Measurements from ENCODE around the gene NKX1-1.

Gene NKX1-1

GRCh38 chr4:1362046-1362445, 44.2 kb downstream of the NKX1-1 start:
- Histone ChIP-seq H3K4me2 (ENCODE audit: low read length) (no peak overlapping the region), H3F3A (ENCODE audit: control insufficient read depth, insufficient read depth) (no peaks in the 10 kb centered on the region), H3K36me3 (ENCODE audit: control insufficient read depth, low read length) (no peaks in the 10 kb centered on the region), H3K4me3 (ENCODE audit: low read length) (no peak overlapping the region), H3K9me2 (replicated peaks; ENCODE audit: control insufficient read depth, low read length) (no peaks in the 10 kb centered on the region), H3K9me3 (ENCODE audit: control insufficient read depth, insufficient read depth, low read length) (no peaks in the 10 kb centered on the region), H3K27ac (ENCODE audit: low read depth, low read length) (no peak overlapping the region), H3K4me1 (ENCODE audit: control insufficient read depth, low read length) (no peaks in the 10 kb centered on the region), H4K20me1 (ENCODE audit: control insufficient read depth, insufficient read depth, low read depth, low read length) (no peaks in the 10 kb centered on the region), H3K27me3 (ENCODE audit: control insufficient read depth, low read length) (no peaks in the 10 kb centered on the region), H3K79me2 (ENCODE audit: control insufficient read depth, low read length) (no peaks in the 10 kb centered on the region)
- TF ChIP-seq CTCF (IDR thresholded peaks at IDR 0.05; ENCODE audit: low read depth, low read length, poor library complexity, severe bottlenecking) (no peak), EZH2phosphoT487 (IDR thresholded peaks at IDR 0.05; ENCODE audit: borderline replicate concordance, low read length) (no peak)

GRCh38 chr4:1361431-1361830, 44.8 kb downstream of the NKX1-1 start:
- H3K27me3 ChIP-seq (ENCODE audit: control insufficient read depth, low read length) = no peaks in the 10 kb centered on the region
- H3K4me1 ChIP-seq (ENCODE audit: control insufficient read depth, low read length) = no peaks in the 10 kb centered on the region
- H3K9me3 ChIP-seq (ENCODE audit: control insufficient read depth, insufficient read depth, low read length) = no peaks in the 10 kb centered on the region
- peaks cover 3% of the 10 kb centered on the region; the same call in 1 of the 2 replicates for H3K36me3 ChIP-seq (ENCODE audit: control insufficient read depth, low read length)
- H3K79me2 ChIP-seq (ENCODE audit: control insufficient read depth, low read length) = no peaks in the 10 kb centered on the region
- H3K9me2 ChIP-seq (replicated peaks; ENCODE audit: control insufficient read depth, low read length) = no peaks in the 10 kb centered on the region
- H3K4me3 ChIP-seq (ENCODE audit: low read length) = no peak overlapping the region
- H4K20me1 ChIP-seq (ENCODE audit: control insufficient read depth, insufficient read depth, low read depth, low read length) = no peaks in the 10 kb centered on the region
- no peak overlapping the region for H3K27ac ChIP-seq (ENCODE audit: low read depth, low read length)
- TF ChIP-seq CTCF (IDR thresholded peaks at IDR 0.05; ENCODE audit: low read depth, low read length, poor library complexity, severe bottlenecking) = no peak
- no peak for TF ChIP-seq EZH2phosphoT487 (IDR thresholded peaks at IDR 0.05; ENCODE audit: borderline replicate concordance, low read length)
- H3K4me2 ChIP-seq (ENCODE audit: low read length) = no peak overlapping the region
- H3F3A ChIP-seq (ENCODE audit: control insufficient read depth, insufficient read depth) = no peaks in the 10 kb centered on the region

- no peaks in the 10 kb centered on the region for H3K9me3 ChIP-seq (ENCODE audit: control insufficient read depth, insufficient read depth, low read length)
- no peaks in the 10 kb centered on the region for H3K79me2 ChIP-seq (ENCODE audit: control insufficient read depth, low read length)
- H3K4me1 ChIP-seq (ENCODE audit: control insufficient read depth, low read length) = no peaks in the 10 kb centered on the region
- H3K9me2 ChIP-seq (replicated peaks; ENCODE audit: control insufficient read depth, low read length) = no peaks in the 10 kb centered on the region
- H4K20me1 ChIP-seq (ENCODE audit: control insufficient read depth, insufficient read depth, low read depth, low read length) = no peaks in the 10 kb centered on the region
- TF ChIP-seq CTCF (IDR thresholded peaks at IDR 0.05; ENCODE audit: low read depth, low read length, poor library complexity, severe bottlenecking) (no peak), EZH2phosphoT487 (IDR thresholded peaks at IDR 0.05; ENCODE audit: borderline replicate concordance, low read length) (no peak)
- no peaks in the 10 kb centered on the region for H3K27me3 ChIP-seq (ENCODE audit: control insufficient read depth, low read length)
- no peak overlapping the region for H3K4me2 ChIP-seq (ENCODE audit: low read length)
- H3K27ac ChIP-seq (ENCODE audit: low read depth, low read length) = no peak overlapping the region
- peaks cover 5% of the 10 kb centered on the region; the same call in 1 of the 2 replicates for H3K36me3 ChIP-seq (ENCODE audit: control insufficient read depth, low read length)
- no peaks in the 10 kb centered on the region for H3F3A ChIP-seq (ENCODE audit: control insufficient read depth, insufficient read depth)
- H3K4me3 ChIP-seq (ENCODE audit: low read length) = no peak overlapping the region
Observed at GRCh38 chr4:1360423-1361283, 45.6 kb downstream of the NKX1-1 start.
